Measurements from ENCODE around the gene MVB12B.

MVB12B gene

GRCh38 chr9:126329476-126330275 lies 3.0 kb downstream of the MVB12B start:
- no peak for DNase-seq (ENCODE audit: low read depth in 4 of 4, low spot score in 1 of 4)

GRCh38 chr9:126330536-126330935 lies 3.9 kb downstream of the MVB12B start:
- DNase-seq (ENCODE audit: low read depth in 4 of 4, low spot score in 1 of 4) = no peak

GRCh38 chr9:126331964-126332748 lies 5.5 kb downstream of the MVB12B start:
- DNase-seq (ENCODE audit: low read depth in 4 of 4, low spot score in 1 of 4) = no peak

GRCh38 chr9:126334721-126335621 lies 8.3 kb downstream of the MVB12B start:
- DNase-seq (ENCODE audit: low read depth in 4 of 4, low spot score in 1 of 4) = no peak

- DNase-seq (ENCODE audit: low read depth in 4 of 4, low spot score in 1 of 4) = no peak
Measured at GRCh38 chr9:126335837-126336735, 9.5 kb downstream of the MVB12B start.

- DNase-seq (ENCODE audit: low read depth in 4 of 4, low spot score in 1 of 4) = no peak
Measured at GRCh38 chr9:126336736-126337325, 10.2 kb downstream of the MVB12B start.

GRCh38 chr9:126337729-126338372 lies 11.2 kb downstream of the MVB12B start:
- no peak for DNase-seq (ENCODE audit: low read depth in 4 of 4, low spot score in 1 of 4)

- DNase-seq (ENCODE audit: low read depth in 4 of 4, low spot score in 1 of 4) = no peak
Measured at GRCh38 chr9:126338945-126339344, 12.3 kb downstream of the MVB12B start.

GRCh38 chr9:126341426-126341825 lies 14.8 kb downstream of the MVB12B start:
- no peak for DNase-seq (ENCODE audit: low read depth in 4 of 4, low spot score in 1 of 4)

GRCh38 chr9:126341902-126342301 lies 15.3 kb downstream of the MVB12B start:
- no peak for DNase-seq (ENCODE audit: low read depth in 4 of 4, low spot score in 1 of 4)

GRCh38 chr9:126342621-126343031 lies 16.0 kb downstream of the MVB12B start:
- no peak for DNase-seq (ENCODE audit: low read depth in 4 of 4, low spot score in 1 of 4)

- DNase-seq (ENCODE audit: low read depth in 4 of 4, low spot score in 1 of 4) = no peak
Measured at GRCh38 chr9:126343271-126343700, 16.7 kb downstream of the MVB12B start.

GRCh38 chr9:126346031-126346430 lies 19.4 kb downstream of the MVB12B start:
- DNase-seq (ENCODE audit: low read depth in 4 of 4, low spot score in 1 of 4) = no peak

GRCh38 chr9:126347093-126347492 lies 20.5 kb downstream of the MVB12B start:
- no peak for DNase-seq (ENCODE audit: low read depth in 4 of 4, low spot score in 1 of 4)

- no peak for DNase-seq (ENCODE audit: low read depth in 4 of 4, low spot score in 1 of 4)
Measured at GRCh38 chr9:126347911-126348760, 21.5 kb downstream of the MVB12B start.

GRCh38 chr9:126348911-126349550 lies 22.4 kb downstream of the MVB12B start:
- no peak for DNase-seq (ENCODE audit: low read depth in 4 of 4, low spot score in 1 of 4)

GRCh38 chr9:126354887-126355770 lies 28.5 kb downstream of the MVB12B start:
- DNase-seq (ENCODE audit: low read depth in 4 of 4, low spot score in 1 of 4) = no peak

All from stimulated activated CD4-positive, alpha-beta T cell treated with anti-CD3 and anti-CD28 coated beads, Interleukin-1b, Interleukin-23, amount 100 ng/mL, for 24 hours (primary cell).